Ishikawa (cell line): ENCODE results near the gene ZNF474.

ENCODE experiments used
- CREB1 ChIP-seq: IDR thresholded peaks from 2 replicates; pipeline ENCODE4 v1.6.1; 2012; ENCODE audit warnings: low read depth
- EP300 ChIP-seq: IDR thresholded peaks from 2 replicates; pipeline ENCODE4 v1.6.1; 2012; ENCODE audit warnings: borderline replicate concordance
- TF ChIP-seq, protein P1 (sequence below): IDR thresholded peaks from 2 replicates; pipeline ENCODE4 v1.6.1; 2012

DNA sequence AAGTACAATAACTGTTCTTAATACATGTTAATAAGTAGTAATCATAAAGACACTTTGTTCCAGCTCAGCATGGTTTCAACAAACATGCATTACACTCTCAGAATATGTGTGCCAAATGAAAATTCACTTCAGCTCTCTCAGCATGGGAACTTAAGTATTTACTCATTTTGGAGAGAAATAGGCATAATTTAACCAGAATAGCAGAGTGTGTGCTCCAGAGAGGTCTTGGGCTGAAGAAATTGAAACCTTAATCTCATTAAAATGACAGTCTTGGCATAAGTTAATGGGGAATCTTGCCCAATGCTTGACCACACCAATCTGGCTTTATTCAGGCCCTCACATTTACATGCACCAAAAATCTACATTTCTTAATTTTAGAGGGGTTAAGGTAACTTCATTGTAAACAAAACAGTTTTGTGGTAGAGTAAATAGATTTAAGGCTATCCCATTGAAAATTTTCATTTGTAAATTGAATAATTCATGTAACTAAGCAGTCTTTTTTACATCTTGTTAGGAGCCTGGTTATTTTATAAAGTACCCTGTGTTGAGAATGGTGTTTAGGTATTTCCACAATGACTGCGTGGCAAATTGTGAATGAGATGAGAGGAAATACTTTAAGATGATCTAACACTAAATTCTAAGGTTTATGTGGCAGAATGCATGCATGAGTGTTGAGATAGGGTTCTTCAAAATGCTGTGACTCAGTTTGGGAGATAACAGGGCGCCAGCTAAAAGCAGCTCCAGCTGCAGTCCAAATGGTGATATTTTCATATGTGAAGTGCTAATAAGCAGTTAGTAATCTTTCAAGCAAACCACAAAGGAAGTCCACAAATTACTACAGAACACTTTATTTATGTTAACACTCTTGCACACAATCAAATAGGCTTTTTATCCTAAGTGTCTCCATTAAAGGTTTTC is 40.0 kb upstream of the ZNF474 start:
- TF ChIP-seq, protein P1, sequence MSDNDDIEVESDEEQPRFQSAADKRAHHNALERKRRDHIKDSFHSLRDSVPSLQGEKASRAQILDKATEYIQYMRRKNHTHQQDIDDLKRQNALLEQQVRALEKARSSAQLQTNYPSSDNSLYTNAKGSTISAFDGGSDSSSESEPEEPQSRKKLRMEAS: no peak
- TF ChIP-seq CREB1 (no peak), EP300 (no peak)
